IPS-18c (cell line): Measurements from ENCODE around the gene FHOD3.
"Not testable (repeated sequence)": the region's sequence is repeated elsewhere in the genome, so short reads cannot be mapped to it uniquely, and the experiment has no call there.

Experiments used
- H3K4me3 ChIP-seq: 2 replicates; pipeline ENCODE4 v1.7.0; 2013; ENCODE audit warnings: low read depth, mild to moderate bottlenecking, low read length, moderate library complexity; ENCODE audit not compliant: insufficient read depth
- H3K9me3 ChIP-seq: one replicate; pipeline ENCODE4 v1.6.1; 2013; ENCODE audit warnings: mild to moderate bottlenecking, low read length, moderate library complexity; ENCODE audit not compliant: control insufficient read depth, insufficient read depth

FHOD3 gene

DNA sequence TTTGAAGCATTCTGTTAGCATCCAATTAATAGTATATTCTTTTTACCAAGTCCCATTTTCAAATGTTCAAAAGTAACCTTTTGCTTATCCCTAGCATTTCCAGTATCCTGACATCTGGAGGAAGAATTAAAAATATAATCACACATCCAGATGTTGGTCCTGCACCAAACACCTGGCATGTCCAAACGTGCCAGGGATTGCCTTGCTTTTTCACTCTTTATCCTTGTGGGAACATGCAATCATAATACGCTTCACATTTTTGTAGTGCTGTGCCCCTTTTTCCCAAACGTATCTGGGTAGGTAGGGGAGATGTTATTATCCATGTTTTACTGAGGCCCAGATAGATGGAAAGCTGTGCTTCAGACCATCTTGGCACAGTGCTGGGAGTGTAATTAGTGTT, 398.3 kb downstream of the FHOD3 start:
- Histone ChIP-seq H3K4me3 (no peak overlapping the region), H3K9me3 (no peaks in the 10 kb centered on the region)

DNA sequence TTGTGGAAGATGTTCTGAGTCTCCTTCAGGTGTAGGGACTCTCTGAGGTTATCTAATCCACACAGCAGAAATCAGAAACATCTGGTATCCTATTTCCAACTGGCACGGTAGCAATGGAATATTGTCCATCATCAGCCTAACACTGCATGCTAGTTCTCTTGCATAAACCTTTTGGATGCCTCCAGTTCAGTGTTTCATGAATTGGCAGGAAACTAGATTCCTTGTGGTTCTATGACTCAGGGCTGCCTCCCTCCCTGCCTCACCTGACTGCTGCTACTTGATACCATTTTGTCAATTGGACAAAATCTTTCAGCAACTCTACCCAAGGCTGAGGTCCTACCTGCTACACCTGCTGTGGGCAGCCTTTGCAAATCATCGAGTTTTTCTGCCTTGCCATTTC, 400.4 kb downstream of the FHOD3 start:
- H3K4me3 ChIP-seq, result no peak overlapping the region
- H3K9me3 ChIP-seq, result no peaks in the 10 kb centered on the region

DNA sequence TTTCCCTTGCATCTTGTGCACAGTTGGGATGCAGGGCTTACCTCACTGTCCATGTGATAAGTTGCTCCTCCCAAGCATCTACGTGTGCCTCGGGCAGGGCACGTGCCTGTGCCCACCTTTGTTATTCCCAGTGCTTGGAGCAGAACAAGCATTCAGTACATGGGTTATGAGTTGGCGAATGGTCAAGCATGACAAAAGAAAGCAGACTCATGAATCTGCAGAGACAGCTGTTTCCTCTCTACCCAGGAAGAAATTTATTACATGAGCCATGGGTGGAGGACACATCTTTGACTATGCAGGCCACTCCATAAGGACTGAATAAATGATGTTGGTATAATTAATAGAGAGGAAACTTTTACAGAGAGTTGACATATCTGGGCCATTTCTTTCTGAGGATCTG, 403.4 kb downstream of the FHOD3 start:
- Histone ChIP-seq H3K4me3 (no peak overlapping the region), H3K9me3 (no peaks in the 10 kb centered on the region)

DNA sequence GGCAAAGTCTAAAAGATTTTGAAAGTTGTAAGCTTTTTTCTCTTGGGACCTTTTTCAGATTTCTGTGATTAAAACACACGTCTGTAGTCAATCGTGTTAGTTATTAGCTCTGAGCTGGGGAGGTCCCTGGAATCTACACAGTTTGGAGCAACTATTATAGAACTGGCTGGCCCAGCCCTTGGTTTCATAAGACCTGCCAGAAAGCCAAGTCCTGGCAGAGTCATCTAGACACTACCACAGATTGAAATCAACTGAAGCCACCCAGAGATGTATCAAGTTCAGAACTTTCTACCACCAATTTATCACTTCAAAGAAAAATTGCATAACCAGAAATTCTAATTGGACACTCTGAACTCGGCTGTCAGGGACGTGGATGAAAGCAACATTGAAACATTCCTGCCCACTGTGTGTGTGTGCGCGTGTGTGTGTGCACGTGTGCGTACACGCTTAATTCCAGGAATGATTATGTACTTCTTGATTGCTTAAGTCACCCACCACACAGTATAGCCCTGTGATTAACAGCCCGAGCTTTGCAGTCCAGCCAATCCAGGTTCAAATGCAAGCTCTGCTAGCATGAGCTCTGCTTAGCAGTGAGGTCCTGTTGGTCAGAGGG, 405.0 kb downstream of the FHOD3 start:
- no peak overlapping the region for H3K4me3 ChIP-seq
- H3K9me3 ChIP-seq, result no peaks in the 10 kb centered on the region

DNA sequence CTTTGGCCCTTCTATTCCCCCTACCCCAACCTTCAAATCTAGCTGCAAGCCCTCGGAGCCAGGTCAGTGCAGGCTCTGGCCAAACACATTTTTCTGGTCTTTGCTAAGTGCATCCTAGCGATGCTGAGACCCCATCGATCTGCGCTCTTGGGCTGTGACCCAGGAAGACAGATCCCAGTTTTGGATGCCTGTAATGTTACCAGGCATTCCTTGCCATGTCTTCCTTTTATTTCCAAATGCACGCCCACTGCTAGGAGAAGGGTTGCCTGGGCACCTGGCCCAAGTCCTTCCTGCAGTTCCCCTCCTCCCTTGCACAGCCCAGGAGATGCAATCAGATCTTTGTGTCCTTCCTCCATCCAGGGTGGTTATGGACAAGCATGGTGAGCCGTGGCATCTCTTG, 406.6 kb downstream of the FHOD3 start:
- Histone ChIP-seq H3K4me3 (no peak overlapping the region), H3K9me3 (no peaks in the 10 kb centered on the region)

DNA sequence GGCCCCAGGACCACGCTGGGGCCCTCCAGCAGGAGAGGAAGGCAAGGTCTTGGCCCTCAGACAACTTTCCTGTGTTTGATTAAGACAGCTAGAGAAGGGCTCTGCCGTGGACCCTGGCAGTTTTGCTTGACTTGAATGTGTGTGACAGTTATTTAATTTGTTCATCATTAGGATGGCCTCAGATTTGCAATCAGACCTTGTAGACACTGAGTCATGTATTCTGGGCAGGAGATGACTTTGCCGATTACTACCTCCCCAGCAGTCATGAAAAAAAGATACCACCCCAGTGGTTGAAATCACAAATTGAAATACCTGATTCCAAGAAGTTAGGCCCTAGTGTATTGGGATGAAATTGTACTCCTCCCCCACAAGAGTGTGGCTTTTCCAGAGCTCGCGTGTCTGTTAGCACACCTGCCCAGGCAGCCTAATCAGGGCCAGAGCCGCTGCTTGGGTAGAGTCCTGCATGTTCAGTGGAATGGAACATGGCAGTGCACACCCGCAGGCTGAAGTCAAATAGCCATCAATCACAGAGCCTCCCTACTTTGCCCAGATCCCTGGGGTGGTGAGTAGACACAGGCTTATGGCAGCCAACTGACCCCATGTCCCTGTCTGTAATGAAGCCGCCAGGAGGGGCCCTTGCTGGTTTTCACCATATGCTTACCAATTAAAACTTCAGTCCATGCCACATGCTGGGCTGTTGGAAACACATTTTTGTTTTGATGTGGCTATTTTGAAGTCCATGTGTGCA, 408.8 kb downstream of the FHOD3 start:
- H3K4me3 ChIP-seq, result no peak overlapping the region
- no peaks in the 10 kb centered on the region for H3K9me3 ChIP-seq

DNA sequence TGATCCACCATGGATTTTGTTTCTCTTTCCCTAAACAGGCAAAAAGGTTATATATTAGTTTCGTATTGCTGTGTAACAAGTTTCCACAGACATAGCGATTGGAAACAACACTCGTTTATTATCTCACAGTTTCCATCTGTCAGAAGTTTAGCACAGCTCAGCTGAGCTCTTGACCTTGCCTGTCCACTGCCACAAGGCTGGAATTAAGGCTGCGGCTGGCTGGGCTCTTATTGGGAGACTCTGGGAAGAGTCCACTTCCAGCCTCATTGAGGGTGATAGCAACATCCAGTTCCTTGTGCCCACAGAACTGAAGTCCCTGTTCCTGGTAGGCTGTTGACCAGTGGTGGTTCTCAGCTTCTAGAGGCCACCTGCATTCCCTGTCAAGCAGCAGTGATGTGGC, 410.9 kb downstream of the FHOD3 start:
- H3K4me3 ChIP-seq, result no peak overlapping the region
- no peaks in the 10 kb centered on the region for H3K9me3 ChIP-seq

DNA sequence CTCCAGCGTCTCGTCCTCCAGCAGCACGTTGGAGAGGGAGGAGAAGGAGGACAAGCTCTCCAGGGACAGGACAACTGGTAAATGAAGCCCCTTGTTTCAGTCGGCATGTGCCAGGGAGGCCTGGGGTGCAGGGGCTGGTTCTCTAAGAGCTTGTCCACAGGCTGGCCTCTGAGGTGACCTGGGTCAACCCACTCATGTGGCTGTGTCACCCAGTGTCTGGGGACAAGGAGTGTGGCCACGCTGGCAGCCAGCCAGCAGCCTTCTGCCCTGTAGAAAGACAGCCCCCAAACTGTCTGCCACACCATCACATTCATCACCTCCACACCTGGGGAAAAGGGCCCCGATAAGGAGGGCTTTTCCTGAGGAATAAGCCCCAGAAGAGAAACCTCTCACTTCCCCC, 411.8 kb downstream of the FHOD3 start:
- Histone ChIP-seq H3K4me3 (no peak overlapping the region), H3K9me3 (no peaks in the 10 kb centered on the region)

DNA sequence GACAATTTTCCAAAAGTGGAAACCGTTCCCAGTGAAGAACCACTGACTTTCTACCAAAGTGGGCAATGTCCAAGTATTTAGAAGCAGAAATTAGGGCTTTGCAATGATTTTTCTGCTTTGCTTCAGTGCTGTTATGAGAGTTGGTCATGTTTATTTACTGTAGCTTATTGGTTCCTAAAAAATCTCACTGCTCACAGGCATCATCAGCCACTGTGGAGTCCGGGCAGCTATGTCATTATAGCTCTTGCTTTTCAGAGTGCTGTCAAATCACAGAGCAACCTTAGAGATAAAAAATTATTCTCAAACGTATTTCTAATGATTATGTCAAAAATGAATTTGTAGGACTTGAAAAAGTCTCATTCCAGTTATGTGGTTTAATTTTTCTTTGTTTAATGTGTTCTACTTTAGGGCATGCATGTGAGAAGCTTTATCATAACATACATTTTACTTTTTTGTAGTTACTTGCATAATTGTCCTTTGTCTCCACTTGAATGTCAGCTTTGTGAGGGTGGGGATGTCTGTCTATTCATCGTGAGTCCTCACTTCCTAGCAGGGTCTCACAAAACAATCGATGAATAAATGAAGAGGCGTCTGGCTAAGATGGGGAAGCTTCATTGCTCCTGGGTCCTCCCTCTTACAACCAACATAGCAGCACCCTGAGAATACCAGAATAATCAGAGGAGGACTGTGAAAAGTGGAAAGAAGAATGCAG, 413.7 kb downstream of the FHOD3 start:
- no peaks in the 10 kb centered on the region for H3K9me3 ChIP-seq
- no peak overlapping the region for H3K4me3 ChIP-seq

DNA sequence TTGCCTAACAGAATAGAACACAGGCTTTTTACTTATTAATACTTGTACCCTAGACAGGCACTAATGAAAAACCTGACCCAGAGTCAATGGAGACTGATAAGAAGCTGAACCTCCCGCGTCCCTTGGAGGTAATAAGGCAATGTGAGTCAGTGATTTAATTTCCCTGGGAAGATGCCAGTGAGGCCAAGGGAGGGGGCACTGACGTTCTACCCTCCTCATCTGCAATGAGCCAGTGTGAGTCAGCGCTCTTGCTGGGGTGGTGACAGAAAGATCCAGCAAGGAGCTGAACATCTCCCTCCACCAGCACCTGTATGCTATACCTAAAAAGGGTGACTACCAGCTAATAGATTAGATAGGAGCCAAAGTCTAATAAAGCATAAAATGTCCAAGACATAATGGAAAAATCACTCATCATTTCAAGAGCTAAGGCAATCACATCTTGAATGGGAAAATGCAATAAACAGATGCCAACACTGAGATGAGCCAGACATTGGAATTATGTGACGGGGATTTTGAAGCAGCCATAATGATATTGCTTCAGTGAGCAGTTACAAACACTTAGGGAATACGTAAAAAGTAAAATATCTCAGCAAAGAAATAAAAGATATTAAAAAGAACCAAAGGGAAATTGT, 414.4 kb downstream of the FHOD3 start:
- H3K4me3 ChIP-seq, result no peak overlapping the region
- no peaks in the 10 kb centered on the region for H3K9me3 ChIP-seq

DNA sequence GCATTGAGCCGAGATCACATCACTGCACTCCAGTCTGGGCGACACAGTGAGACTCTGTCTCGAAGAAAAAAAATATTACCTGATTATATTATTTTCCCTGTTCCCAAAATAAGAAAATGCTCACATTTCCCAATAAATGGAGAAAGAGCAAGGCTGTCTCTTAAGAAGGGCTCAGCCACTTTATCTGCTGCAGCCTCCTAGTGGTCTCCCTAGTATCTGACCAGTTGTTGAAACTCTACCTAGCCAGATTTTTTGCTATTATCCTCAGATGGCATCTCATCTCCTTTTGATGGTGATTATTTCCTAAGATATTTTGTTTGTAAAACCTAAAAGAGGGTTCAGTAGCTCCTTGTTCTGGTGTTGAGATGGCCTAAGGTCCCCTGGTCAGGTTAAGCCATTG, 417.0 kb downstream of the FHOD3 start:
- no peaks in the 10 kb centered on the region for H3K9me3 ChIP-seq

DNA sequence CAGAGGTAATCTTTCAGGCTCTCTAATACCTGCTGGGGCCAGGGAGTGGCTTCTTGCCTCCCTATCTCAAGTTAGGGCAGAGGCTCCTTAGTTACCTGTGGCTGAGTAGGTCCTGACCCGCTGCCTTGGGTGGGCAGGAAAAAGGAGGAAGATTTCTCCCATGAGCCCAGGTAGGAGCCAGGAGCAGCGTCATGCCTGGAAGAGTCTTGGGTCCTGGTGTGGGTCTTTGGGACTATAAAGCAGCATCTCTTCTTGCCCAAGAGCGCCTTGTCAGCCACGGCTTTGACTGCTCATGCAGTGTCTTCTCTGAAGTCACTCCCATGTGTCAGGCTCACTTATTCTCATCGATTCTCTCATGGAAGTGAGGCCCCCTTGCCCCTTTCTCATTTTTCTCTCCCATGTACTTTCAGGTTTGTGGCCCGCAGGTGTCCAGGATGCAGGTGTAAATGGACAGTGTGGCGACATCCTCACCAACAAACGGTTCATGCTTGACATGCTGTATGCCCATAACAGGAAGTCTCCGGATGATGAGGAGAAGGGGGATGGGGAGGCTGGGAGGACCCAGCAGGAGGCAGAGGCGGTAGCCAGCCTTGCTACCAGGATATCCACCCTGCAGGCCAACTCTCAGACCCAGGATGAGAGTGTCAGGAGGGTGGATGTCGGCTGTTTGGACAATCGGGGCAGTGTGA, 420.1 kb downstream of the FHOD3 start:
- no peaks in the 10 kb centered on the region for H3K9me3 ChIP-seq
- no peak overlapping the region for H3K4me3 ChIP-seq

More for the DNA sequence above, 417.0 kb downstream of the FHOD3 start:
- no peak overlapping the region for H3K4me3 ChIP-seq

DNA sequence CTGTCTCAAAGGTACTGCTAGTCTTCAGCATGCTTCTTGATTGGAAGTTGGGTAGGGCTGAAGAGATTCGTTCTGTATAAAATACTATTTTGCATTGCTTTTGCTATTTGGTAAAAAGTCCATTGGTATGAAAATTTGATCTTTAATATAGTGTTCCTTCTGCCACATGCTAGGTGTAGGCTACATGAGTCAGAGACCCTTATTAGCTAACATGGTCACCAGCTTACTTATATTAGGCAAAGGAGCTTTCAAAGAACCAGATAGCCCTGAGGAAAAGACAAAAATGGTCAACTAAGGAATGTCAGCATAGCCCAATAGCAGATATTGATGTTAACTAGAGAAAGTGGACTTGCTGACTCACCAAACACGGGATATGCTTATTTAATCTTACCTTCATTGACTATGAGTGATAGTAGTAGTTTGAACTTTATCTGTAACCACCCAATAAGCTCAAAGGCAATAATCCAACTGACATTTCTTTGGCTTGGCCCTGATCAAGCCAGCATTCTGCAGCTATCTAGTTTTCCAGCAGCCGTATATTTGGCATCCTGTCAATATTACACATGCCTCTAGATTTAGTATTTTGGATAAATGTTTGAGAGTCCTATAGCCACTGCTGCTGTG, 421.3 kb downstream of the FHOD3 start:
- Histone ChIP-seq H3K4me3 (no peak overlapping the region), H3K9me3 (no peaks in the 10 kb centered on the region)

DNA sequence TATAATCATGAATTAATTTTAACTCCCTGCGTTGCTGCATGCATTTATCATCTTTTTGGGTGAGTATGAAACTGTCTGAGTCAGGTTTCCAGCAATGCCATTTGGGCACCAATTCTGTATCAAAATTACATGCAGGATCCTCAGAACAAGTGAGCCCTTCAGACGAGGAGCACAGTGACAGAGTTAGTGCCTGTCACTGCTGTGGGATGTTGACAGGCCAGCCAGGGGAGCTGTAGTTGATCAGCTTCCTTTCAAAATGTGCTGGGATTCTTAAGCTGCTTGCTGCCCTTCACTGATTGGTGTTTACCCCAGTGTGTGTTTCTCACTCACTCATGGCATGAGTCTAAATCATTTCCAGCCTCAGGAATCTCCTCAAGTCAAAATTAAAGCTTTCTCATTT, 422.1 kb downstream of the FHOD3 start:
- Histone ChIP-seq H3K4me3 (no peak overlapping the region), H3K9me3 (no peaks in the 10 kb centered on the region)

DNA sequence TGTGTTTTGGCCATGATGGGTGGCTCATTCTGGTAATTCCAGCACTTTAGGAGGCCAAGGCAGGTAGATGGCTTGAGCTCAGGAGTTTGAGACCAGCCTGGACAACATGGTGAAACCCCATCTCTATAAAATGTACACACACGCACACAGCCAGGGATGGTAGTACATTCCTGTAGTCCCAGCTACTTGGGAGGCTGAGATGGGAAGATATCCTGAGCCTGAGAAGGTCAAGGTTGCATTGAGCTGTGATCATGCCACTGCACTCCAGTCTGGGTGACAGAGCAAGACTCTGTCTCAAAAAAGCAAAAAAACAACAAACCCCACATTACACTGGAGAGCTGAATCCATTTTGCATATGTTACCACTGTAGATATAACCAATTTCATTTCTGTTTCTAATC, 423.8 kb downstream of the FHOD3 start:
- H3K9me3 ChIP-seq, H3K4me3 ChIP-seq: not testable (repeated sequence)

DNA sequence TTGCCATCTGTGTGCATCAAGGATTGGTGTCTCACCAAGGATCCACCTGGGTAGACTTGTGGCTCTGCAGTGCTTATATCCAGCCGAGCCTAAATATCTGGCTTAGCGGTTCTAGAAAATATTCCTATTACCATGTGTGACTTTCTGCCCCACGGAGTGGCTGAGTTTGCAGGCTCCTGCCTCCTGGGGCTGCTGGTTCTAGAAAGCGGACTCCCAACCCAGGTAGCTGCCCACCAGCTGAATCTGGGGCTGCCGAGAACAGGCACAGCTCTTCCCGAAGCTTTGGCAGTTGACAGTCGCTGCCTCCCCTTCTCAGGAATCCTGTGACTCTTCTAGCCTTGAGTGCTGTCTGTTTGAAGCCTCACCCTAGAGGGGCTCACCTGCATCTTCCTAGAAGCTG, 426.7 kb downstream of the FHOD3 start:
- H3K4me3 ChIP-seq, result no peak overlapping the region
- H3K9me3 ChIP-seq, result no peaks in the 10 kb centered on the region

DNA sequence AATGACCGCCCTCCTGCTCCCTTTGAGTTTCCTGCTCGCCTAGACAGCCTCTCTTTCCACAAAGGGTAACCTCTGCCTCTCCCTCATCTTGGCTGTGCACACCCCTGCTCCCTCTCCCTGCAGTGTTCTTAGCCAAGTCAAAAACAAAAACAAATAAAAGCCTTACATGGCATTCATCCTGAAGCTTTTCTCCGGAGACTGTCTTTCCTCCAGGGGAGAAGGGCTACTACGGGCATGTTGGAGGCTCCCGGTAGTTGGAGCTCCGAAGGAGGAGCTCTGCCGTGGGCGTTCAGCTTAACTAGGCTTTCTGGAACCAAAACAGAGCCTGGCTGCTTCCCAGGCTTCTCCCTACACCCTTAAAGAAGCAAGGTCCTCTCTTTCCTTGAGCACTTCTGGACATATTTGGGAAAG, 427.1 kb downstream of the FHOD3 start:
- Histone ChIP-seq H3K4me3 (no peak overlapping the region), H3K9me3 (peaks cover under 1% of the 10 kb centered on the region)
